Naive B cell (primary cell): ENCODE results near the gene KLHDC8A. TPM values are rescaled to one million over a fixed set of nuclear protein-coding genes. Genes with fewer than 3 reads are reported as not detected.

Source experiments
- ATAC-seq, 2 donors: fragments of 150-1000 bp; cut with Tn5 transposase; 2 replicates each; pipeline ENCODE4 v1.10.0; 2021; ENCODE audit warnings: low read depth in 2 of 2, mild to moderate bottlenecking in 2 of 2, moderate library complexity in 2 of 2
- DNase-seq: peaks from one replicate; pipeline ENCODE4 v3.0.0; 2022
- H3K27ac Mint-ChIP-seq, 6 donors: one replicate each; pipeline ENCODE4 v1.8.0; 2020 to 2022; ENCODE audit warnings: mild to moderate bottlenecking in 6 of 6, mixed read lengths in 6 of 6, moderate library complexity in 5 of 6, inconsistent platforms in 2 of 6
- H3K27me3 Mint-ChIP-seq, 3 donors: one replicate each; pipeline ENCODE4 v1.8.0; 2021 to 2022; ENCODE audit warnings: mixed read lengths in 3 of 3, mild to moderate bottlenecking in 1 of 3
- H3K36me3 Mint-ChIP-seq, 2 donors: one replicate each; pipeline ENCODE4 v1.8.0; 2020 to 2022; ENCODE audit warnings: mixed read lengths in 2 of 2, inconsistent platforms in 1 of 2, mild to moderate bottlenecking in 1 of 2
- H3K4me1 Mint-ChIP-seq, 3 donors: one replicate each; pipeline ENCODE4 v1.8.0; 2020 to 2022; ENCODE audit warnings: mixed read lengths in 3 of 3, inconsistent platforms in 1 of 3, mild to moderate bottlenecking in 1 of 3, moderate library complexity in 1 of 3
- H3K4me3 Mint-ChIP-seq, 8 donors: one replicate each; pipeline ENCODE4 v1.8.0; 2020 to 2022; ENCODE audit warnings: mild to moderate bottlenecking in 8 of 8, mixed read lengths in 8 of 8, moderate library complexity in 8 of 8, inconsistent platforms in 2 of 8
- H3K9me3 Mint-ChIP-seq, 7 donors: one replicate each; pipeline ENCODE4 v1.8.0; 2020 to 2022; ENCODE audit warnings: mixed read lengths in 7 of 7, mild to moderate bottlenecking in 5 of 7, inconsistent platforms in 2 of 7, moderate library complexity in 1 of 7
- polyA plus RNA-seq, 6 donors: library from polyadenylated mRNA; unstranded; fragments of 300-500 nt; fragmentation: Illumina TruSeq; gene quantifications; one replicate each; pipeline ENCODE4 v1.2.3, GENCODE V29; 2021; ENCODE audit warnings: low read depth in 6 of 6

KLHDC8A gene
- polyA plus RNA-seq, 6 donors from 2014 or later = 0.26 to 1.3 (median 0.77) TPM; not detected in 1

DNA sequence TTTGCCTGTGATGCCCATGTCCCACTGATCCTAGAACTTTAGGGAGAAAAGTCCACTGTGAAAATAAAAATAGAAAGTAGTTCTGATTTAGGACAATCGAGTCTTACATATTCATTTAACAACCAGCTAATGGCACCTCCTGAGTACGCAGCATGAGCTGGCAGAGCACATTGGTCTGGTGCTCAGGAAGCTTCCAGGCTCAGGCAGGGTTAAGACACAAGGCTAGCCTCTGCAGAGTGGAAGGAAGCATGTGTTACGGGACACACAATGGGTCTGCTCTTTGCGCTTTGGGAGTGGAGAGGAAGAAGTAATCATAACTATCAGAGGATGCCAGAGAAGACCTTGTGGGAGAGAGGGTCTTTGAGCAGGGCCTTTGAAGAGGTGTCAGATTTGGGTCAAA is 4.2 kb upstream of the KLHDC8A start:
- Mint-ChIP-seq H3K4me3 (peak overlapping the region in 1 of 8 donors; percentile 29), H3K9me3 (no peaks in the 10 kb centered on the region), H3K36me3 (no peaks in the 10 kb centered on the region), H3K27me3 (peaks cover 11 to 41% (median 17%) of the 10 kb centered on the region in 3 donors), H3K27ac (peak overlapping the region in 3 of 6 donors; percentile 30 to 69 (median 56)), H3K4me1 (peaks cover 5 to 11% (median 7%) of the 10 kb centered on the region in 3 donors)
- DNase-seq = no peak
- no peak for ATAC-seq

DNA sequence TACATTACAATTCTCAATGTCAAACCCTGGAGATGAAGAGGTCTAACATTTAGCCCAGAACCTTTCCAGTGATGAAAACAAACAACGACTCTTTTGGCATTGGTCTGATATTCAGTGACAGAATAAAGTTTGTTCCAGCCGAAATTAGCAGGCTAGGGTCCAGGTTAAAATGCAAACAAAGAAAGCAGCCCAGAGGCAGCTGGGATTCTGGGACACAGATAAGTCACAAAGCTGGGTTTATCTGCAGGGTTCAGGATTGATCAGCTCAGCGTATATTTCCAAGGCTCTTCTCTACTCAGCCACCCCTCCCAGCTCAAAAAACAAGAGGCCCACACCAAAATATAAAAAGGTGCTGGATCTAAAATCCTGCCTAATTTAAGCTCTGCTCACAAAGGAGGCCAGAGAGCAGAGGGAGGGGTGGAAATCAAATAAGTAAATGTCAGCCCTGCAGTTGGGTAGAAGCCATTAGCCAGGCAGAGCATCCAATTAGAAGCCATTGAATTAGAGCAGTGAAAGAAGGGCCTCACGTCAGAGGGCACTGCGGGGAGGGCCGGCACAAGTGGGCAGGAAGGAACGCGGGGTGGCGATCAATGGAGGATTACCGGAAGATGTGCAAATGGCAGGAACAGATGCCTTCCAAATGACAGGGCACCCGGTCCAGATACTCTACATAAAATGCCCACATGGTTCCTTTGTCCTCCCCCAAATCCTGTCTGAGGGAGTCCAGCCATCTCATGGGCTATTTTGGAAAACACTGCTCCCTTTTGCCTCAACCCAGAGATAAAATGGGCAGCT is 3.2 kb upstream of the KLHDC8A start:
- no peak overlapping the region for H3K4me3 Mint-ChIP-seq
- peaks cover 7 to 11% (median 10%) of the 10 kb centered on the region in 3 donors for H3K4me1 Mint-ChIP-seq
- no peak overlapping the region for H3K27ac Mint-ChIP-seq
- DNase-seq = no peak
- H3K36me3 Mint-ChIP-seq = no peaks in the 10 kb centered on the region
- ATAC-seq = no peak
- H3K9me3 Mint-ChIP-seq = no peaks in the 10 kb centered on the region
- peaks cover 11 to 41% (median 17%) of the 10 kb centered on the region in 3 donors for H3K27me3 Mint-ChIP-seq

DNA sequence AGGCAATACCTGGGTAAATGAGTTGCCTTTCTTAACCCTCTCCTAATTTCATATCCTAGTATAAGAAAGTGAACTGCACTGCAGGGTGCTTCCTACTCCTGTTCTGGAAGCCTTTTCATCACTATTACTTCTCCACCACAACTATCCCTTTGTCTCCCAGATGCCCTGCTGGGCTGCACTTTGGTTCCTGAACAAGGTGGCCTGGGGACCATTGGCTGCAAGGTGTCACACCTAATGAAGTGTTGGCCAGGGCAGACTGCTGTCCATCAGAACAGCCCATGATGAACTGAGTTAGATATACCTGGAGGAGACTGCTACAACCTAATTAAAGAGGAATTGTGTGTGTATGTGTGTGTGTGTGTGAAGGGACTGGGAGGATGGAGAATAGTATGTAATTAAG is 1.9 kb upstream of the KLHDC8A start:
- Mint-ChIP-seq H3K27me3 (peaks cover 16 to 41% (median 17%) of the 10 kb centered on the region in 3 donors), H3K36me3 (no peaks in the 10 kb centered on the region), H3K9me3 (no peaks in the 10 kb centered on the region), H3K27ac (no peak overlapping the region), H3K4me3 (no peak overlapping the region), H3K4me1 (peaks cover 11 to 17% (median 15%) of the 10 kb centered on the region in 3 donors)
- DNase-seq (no peak), ATAC-seq (no peak)

DNA sequence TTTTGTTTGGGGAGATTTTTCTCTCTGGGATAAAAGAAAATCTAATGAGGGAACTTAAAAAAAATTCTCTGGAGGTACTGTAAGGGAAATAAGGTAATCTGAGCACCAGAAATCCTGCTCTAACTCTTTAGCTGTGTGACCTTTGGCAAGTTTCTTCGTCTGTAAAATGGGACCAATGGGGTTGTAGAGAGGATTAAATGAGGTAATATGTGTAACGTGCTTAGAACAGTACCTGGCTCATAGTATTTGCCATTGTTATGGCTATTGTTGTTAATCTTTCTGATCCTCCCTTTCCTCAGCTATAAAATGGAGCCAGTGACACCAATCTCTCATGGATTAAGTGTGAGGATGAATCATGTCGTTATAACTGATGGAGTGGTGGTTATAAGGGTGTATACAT is 845 bp upstream of the KLHDC8A start:
- Mint-ChIP-seq H3K4me1 (peaks cover 11 to 17% (median 15%) of the 10 kb centered on the region in 3 donors), H3K36me3 (no peaks in the 10 kb centered on the region), H3K9me3 (no peaks in the 10 kb centered on the region)

DNA sequence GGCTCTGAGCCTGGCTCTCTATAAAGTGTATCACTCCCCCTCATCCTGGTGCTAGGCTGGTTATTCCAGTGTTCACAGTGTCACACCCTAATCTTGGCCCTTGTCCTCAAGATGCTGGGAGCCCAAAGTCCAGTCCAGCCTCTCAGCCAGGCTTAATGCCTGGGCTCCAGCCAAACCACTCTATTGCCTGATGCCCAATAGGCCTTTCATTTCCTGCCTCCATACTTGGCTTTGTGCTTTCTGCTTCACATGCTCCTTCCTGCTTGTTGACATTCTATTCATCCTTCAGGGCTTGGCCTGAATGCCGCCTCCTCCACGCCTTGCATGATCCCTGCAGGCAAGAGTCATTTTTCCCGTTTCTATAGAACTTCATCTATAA is 1.7 kb downstream of the KLHDC8A start:
- H3K36me3 Mint-ChIP-seq = no peaks in the 10 kb centered on the region
- DNase-seq = no peak
- peaks cover 23 to 29% (median 25%) of the 10 kb centered on the region in 3 donors for H3K4me1 Mint-ChIP-seq
- peaks cover 9 to 38% (median 16%) of the 10 kb centered on the region in 3 donors for H3K27me3 Mint-ChIP-seq
- no peak overlapping the region for H3K4me3 Mint-ChIP-seq
- ATAC-seq = no peak
- no peaks in the 10 kb centered on the region for H3K9me3 Mint-ChIP-seq
- no peak overlapping the region for H3K27ac Mint-ChIP-seq

More for the DNA sequence above, 845 bp upstream of the KLHDC8A start:
- Mint-ChIP-seq H3K4me3 (no peak overlapping the region), H3K27me3 (peaks cover 16 to 41% (median 17%) of the 10 kb centered on the region in 3 donors), H3K27ac (no peak overlapping the region)
- DNase-seq (no peak), ATAC-seq (no peak)

DNA sequence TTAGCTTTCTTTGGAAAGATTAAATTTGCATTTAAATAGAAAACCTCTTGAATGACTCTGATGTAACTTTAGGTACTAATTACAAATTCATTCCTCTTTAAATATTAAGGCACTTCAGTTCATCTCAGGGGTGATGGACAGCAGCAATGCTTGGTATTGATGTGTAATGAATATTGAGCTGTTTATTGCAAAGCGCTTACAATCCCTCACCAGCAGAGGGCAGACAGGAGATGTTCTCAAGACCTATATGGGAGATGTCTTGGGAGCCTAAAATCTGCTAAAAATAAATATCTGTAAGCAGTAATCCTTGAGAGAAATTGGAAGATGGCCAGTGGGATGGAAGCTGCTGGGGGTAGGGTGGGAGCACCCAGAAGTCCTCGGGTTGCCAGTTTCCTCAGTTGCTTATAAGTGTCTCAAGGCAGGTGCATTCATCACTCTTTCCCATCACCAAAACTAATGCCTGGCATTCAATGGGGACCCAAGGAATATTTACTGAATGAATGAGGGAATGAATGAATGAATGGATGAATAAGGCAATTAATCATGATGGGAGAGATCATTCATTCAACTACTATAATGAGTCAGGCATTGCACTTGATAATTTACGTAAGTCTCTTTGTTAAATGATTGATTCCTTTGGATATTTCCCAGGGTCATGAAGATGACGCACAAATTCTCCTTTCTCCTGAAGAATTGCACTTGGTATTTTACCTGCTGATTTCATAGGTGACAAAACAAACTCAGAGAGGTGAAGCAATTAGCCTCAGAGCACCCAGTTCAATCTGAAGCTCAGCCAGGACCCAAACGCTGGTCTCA is 2.3 kb downstream of the KLHDC8A start:
- Mint-ChIP-seq H3K27me3 (peaks cover 9 to 32% (median 16%) of the 10 kb centered on the region in 3 donors), H3K27ac (peak overlapping the region in 2 of 6 donors; percentile 43 to 65), H3K4me3 (no peak overlapping the region), H3K36me3 (no peaks in the 10 kb centered on the region), H3K9me3 (no peaks in the 10 kb centered on the region), H3K4me1 (peaks cover 29 to 34% (median 31%) of the 10 kb centered on the region in 3 donors)
- ATAC-seq (peak; percentile 53 to 72), DNase-seq (peak; percentile 57)

DNA sequence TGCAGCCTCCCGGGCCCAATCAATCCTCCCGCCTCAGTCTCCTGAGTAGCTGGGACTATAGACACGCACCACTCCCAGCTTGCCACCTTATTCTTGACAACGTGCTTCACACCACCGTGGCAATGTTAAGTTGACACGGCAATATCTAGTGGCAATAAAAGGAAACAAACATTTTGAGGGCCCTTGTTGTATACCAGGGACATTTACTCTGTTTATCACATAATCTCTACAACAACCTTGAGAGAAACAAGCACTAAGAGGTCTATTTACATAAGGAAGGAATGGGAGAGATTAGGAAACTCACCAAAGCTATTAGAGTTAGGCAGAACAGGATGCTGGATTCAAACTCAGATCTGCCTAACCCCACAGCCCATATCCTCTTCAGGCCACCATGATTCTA is 3.1 kb downstream of the KLHDC8A start:
- no peaks in the 10 kb centered on the region for H3K9me3 Mint-ChIP-seq
- no peak overlapping the region for H3K4me3 Mint-ChIP-seq
- no peaks in the 10 kb centered on the region for H3K36me3 Mint-ChIP-seq
- no peak overlapping the region for H3K27ac Mint-ChIP-seq
- DNase-seq = no peak
- no peak for ATAC-seq
- H3K27me3 Mint-ChIP-seq = peaks cover 4 to 23% (median 16%) of the 10 kb centered on the region in 3 donors
- H3K4me1 Mint-ChIP-seq = peaks cover 37 to 43% (median 39%) of the 10 kb centered on the region in 3 donors

DNA sequence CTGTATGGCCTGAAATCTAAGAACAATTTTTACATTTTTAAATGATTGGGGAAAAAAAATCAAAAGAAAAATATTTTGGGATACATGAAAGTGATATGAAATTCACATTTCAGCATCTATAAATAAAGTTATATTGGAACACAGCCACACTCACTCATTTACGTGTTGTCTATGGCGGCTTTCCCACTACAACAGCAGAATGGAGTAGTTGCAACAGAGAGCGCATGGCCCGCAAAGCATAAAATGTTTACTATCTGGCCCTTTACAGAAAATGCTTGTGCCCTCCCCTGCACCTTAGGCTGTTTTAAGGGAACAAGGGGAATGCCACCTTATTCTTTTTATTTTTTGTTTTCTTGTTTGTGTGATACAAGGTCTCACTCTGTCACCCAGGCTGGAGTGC is 3.5 kb downstream of the KLHDC8A start:
- H3K27me3 Mint-ChIP-seq = peaks cover 0 to 21% (median 16%) of the 10 kb centered on the region in 3 donors
- no peaks in the 10 kb centered on the region for H3K36me3 Mint-ChIP-seq

DNA sequence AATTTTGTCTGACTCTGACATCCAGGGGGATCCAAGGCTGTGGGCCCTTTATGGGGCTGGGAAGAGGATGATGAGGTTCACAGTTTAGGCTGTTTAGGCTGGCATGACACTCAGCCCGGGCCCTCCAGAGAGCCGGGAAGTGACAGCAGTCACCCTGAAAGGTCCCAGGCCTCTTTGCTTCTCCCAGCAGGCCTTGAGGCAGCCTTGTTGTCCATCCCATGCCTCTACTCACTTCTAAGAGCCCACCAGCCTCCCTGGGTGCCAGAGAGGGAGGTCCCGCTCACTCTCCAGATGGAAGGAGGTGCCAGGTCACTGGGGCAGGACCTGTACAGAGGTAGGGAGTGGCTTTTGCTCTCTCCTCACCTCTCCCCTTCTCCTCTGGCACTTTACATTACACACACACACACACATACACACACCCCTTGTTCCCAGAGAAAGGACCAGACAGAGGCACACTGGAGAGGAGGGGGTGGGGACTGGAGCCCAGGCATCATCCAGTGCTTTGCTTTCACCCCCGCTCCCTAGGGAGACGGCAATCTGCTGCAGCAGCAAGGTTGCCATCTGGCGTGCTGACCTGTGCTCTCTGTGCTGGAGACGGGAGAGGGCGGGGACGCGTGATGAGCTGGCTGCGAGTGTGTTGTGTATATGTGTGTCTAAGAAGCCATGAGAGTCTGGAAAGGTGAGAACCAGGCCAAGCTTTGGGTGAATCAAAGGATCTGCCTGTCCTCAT is 4.6 kb downstream of the KLHDC8A start:
- peak overlapping the region in 1 of 8 donors; percentile 4 for H3K4me3 Mint-ChIP-seq
- H3K9me3 Mint-ChIP-seq = no peaks in the 10 kb centered on the region
- no peaks in the 10 kb centered on the region for H3K36me3 Mint-ChIP-seq
- H3K4me1 Mint-ChIP-seq = peaks cover 52% of the 10 kb centered on the region in 3 donors
- DNase-seq (no peak), ATAC-seq (no peak)
- H3K27ac Mint-ChIP-seq = peak overlapping the region in 3 of 6 donors; percentile 77 to 89 (median 87)
- H3K27me3 Mint-ChIP-seq = peaks cover 0 to 10% (median 9%) of the 10 kb centered on the region in 3 donors

More for the DNA sequence above, 3.5 kb downstream of the KLHDC8A start:
- DNase-seq = no peak
- no peak overlapping the region for H3K4me3 Mint-ChIP-seq
- no peaks in the 10 kb centered on the region for H3K9me3 Mint-ChIP-seq
- H3K4me1 Mint-ChIP-seq = peaks cover 41 to 47% (median 43%) of the 10 kb centered on the region in 3 donors
- no peak for ATAC-seq
- no peak overlapping the region for H3K27ac Mint-ChIP-seq

DNA sequence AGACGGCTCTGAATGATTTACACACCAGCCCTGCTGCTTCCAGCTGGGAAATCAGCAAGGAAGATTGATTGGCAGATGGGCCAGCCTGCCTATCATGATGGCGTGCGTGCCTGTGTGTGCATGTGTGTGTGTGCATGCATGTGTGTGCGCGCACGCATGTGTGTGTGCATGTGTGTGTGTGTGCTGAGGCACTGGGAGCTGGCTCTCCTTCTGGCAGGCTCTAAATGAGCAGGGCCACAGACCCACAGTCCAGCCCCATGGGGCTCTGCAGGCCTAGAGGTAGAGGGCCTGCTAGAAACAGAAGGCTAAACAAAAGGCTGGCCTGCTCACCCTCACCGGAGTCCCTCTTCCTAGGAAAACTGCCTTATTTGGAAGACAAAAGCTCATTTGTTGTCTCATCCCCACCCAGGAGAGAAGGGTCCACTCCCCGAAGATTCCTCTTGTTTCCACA is 6.0 kb downstream of the KLHDC8A start:
- H3K27ac Mint-ChIP-seq = peak overlapping the region in 2 of 6 donors; percentile 83 to 84
- no peaks in the 10 kb centered on the region for H3K36me3 Mint-ChIP-seq
- no peaks in the 10 kb centered on the region for H3K9me3 Mint-ChIP-seq
- H3K27me3 Mint-ChIP-seq = peaks cover 0 to 5% (median 0%) of the 10 kb centered on the region in 3 donors
- H3K4me1 Mint-ChIP-seq = peaks cover 47 to 51% (median 51%) of the 10 kb centered on the region in 3 donors
- no peak for DNase-seq
- no peak for ATAC-seq
- H3K4me3 Mint-ChIP-seq = peak overlapping the region in 4 of 8 donors; percentile 3 to 59 (median 24)

DNA sequence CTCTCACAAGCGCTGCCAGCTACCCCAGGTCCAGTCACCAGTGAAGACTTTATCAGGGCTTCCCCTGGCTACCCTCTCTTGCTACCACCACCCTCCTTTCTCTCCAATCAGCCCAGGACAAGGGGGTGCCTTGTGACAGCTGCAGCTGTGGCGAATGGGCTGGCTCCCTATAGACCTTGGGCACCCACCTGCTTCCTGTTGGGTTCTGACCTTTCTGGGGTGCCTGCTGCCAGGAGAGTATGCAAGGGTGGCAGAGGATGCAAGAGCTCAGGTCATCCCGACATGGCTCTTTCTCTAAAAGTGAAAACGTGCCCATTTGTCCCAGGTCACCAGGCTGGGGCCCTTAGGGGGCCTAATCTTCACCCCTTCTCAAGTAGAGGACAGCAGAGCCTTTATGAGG is 6.6 kb downstream of the KLHDC8A start:
- peak overlapping the region in 6 of 8 donors; percentile 3 to 85 (median 70) for H3K4me3 Mint-ChIP-seq
- H3K27me3 Mint-ChIP-seq = peaks cover 0 to 5% (median 0%) of the 10 kb centered on the region in 3 donors
- H3K36me3 Mint-ChIP-seq = no peaks in the 10 kb centered on the region
- peak overlapping the region; percentile 77 to 97 (median 84) for H3K27ac Mint-ChIP-seq
- H3K4me1 Mint-ChIP-seq = peaks cover 47 to 57% (median 48%) of the 10 kb centered on the region in 3 donors
- DNase-seq (peak; percentile 46), ATAC-seq (peak; percentile 37 to 54)
- no peaks in the 10 kb centered on the region for H3K9me3 Mint-ChIP-seq

DNA sequence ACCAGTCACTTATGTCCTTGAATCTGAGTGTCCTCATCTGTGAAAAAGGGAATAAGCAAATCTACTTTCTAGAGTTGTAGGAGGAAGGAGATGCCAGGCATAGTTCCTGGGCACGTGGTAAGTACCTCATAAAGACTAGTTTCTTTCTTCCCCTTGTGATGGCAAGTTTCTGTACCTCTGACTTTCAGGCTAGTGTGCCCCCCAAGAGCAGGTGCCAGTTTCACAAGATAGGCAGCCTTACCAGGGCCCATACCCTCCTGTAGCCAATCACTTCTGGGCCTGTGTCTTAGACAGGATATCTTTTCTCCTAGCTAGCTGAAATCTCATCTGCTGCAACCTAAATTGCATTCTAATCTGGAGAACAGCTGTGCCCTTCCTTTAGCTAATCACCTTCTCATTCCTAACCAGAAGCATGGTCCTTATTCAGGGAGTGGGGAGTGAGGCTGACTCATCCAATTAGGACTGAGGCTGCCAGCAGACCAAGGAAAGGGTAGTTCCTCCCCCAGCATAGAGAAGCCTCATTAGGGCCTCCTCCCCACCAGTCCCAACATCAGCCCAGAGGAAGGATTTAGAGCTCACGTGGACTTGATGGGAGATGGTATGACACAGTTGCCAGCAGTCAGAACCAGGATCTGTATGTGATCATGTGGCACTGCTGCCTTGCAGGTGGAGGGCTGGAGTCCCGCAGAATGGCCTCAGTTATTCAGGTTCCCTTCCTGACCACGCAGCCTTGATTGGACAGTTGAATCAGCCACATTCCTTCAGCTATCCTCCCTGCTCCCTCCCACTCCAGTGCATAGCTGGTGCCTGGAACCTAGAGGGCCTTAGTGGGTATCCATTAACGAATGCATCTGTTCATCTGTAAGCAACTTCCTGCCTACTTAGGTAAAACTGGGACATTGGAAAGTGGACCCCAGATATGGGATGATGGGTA is 7.9 kb downstream of the KLHDC8A start:
- ATAC-seq (peak; percentile 72 to 75), DNase-seq (peak; percentile 69)
- Mint-ChIP-seq H3K27ac (peak overlapping the region in 5 of 6 donors; percentile 77 to 97 (median 89)), H3K9me3 (no peaks in the 10 kb centered on the region), H3K4me3 (peak overlapping the region in 7 of 8 donors; percentile 59 to 86 (median 63)), H3K27me3 (peaks cover 0 to 9% (median 7%) of the 10 kb centered on the region in 3 donors), H3K4me1 (peaks cover 50 to 62% (median 51%) of the 10 kb centered on the region in 3 donors), H3K36me3 (no peaks in the 10 kb centered on the region)
